GM12801 (cell line): ENCODE data around the gene DAZ2.
"Not testable (repeated sequence)": the region's sequence is repeated elsewhere in the genome, so short reads cannot be mapped to it uniquely, and the experiment has no call there.

ENCODE experiments used
- CTCF ChIP-seq: IDR thresholded peaks from one replicate; pipeline ENCODE4 v1.5.1; 2011; ENCODE audit warnings: control low read depth; ENCODE audit not compliant: insufficient read length; ENCODE audit errors: extremely low read depth

The DAZ2 gene

GRCh38 chrY:23219233-23219632 lies at the start of gene DAZ2:
DAZ2 (plus strand) TSS chrY:23219533; CDS start chrY:23219741, 208 bp downstream.
- not testable (repeated sequence) for TF ChIP-seq CTCF

- not testable (repeated sequence) for TF ChIP-seq CTCF
These were observed 20.4 kb upstream of the DAZ2 start, which contains the start of gene DAZ1 for GRCh38 chrY:23198908-23199307. DAZ1 (minus strand) TSS chrY:23199008; CDS start chrY:23198800, 208 bp downstream.
